A549 (cell line): ENCODE measurements around the gene SYNE2. TPM values are rescaled to one million over a fixed set of nuclear protein-coding genes. Genes with fewer than 3 reads are reported as not detected.
A peak's percentile ranks its signal among the peaks of the same experiment; 100 is the strongest.

Experiments
- ATAC-seq, 2 experiments: fragments of 200-7000 bp in 1 of 2; fragments of >200 bp in 1 of 2; cut with Nextera tagmentation in 1 of 2; cut with Tn5 transposase in 1 of 2; 3 replicates each; pipeline versions ENCODE4 v1.8.0 to v1.9.1; 2018 to 2020; ENCODE audit warnings: mild to moderate bottlenecking in 1 of 2, moderate library complexity in 1 of 2
- CTCF ChIA-PET: fragments of 300-600 bp; sonication (Branson Sonifier 250); formaldehyde crosslinking; extraction: SDS; loops from one replicate; lab custom pipeline; 2021; ENCODE audit warnings: antibody characterized with exemption, inconsistent platforms; lab: Yijun Ruan, JAX
- POLR2A ChIA-PET: fragments of 350-600 bp; formaldehyde crosslinking; extraction: SDS; loops from one replicate; lab custom pipeline; 2021; ENCODE audit warnings: antibody characterized with exemption, inconsistent platforms; lab: Yijun Ruan, JAX
- DNase-seq, 2 experiments: peaks; one replicate each; pipeline versions ENCODE4 v3.0.0 to v3.0.0-alpha.2; 2011 to 2016; ENCODE audit warnings: low read depth in 1 of 2, low spot score in 1 of 2
- FAIRE-seq: peaks from 2 replicates; lab custom pipeline; 2011; peaks lifted over from hg19 to GRCh38; lab: Jason Lieb, UNC
- H3K27ac ChIP-seq, 2 experiments: fragments of >200 bp; sonication (Bioruptor Twin); formaldehyde crosslinking; 3 replicates each; pipeline ENCODE4 v1.5.1; 2016 to 2017
- H3K4me1 ChIP-seq: fragments of >200 bp; sonication (Bioruptor Twin); formaldehyde crosslinking; 3 replicates; pipeline ENCODE4 v1.6.1; 2016
- H3K4me2 ChIP-seq: fragments of >200 bp; sonication (Bioruptor Twin); formaldehyde crosslinking; 3 replicates; pipeline ENCODE4 v1.6.1; 2016
- H3K4me3 ChIP-seq: fragments of >200 bp; sonication (Bioruptor Twin); formaldehyde crosslinking; 3 replicates; pipeline ENCODE4 v1.5.1; 2016
- H3K9me3 ChIP-seq: fragments of >200 bp; sonication (Bioruptor Twin); formaldehyde crosslinking; 3 replicates; pipeline ENCODE4 v1.6.1; 2016
- BCL3 ChIP-seq: fragments of >200 bp; sonication (Bioruptor Twin); formaldehyde crosslinking; IDR thresholded peaks from 3 replicates; pipeline ENCODE4 v1.6.1; 2016
- CBX8 ChIP-seq: fragments of 200-600 bp; sonication (generic); IDR thresholded peaks from 2 replicates; pipeline ENCODE4 v1.6.1; 2016
- CEBPB ChIP-seq, 2 experiments: fragments of >200 bp in 1 of 2; sonication (Bioruptor Twin) in 1 of 2; formaldehyde crosslinking in 1 of 2; IDR thresholded peaks; 2 replicates each; pipeline ENCODE4 v1.6.1; 2012 to 2016
- CHD4 ChIP-seq: fragments of 200-600 bp; sonication (generic); IDR thresholded peaks from 2 replicates; pipeline ENCODE4 v1.6.1; 2016; ENCODE audit warnings: antibody characterized with exemption, mild to moderate bottlenecking, borderline replicate concordance
- CTCF ChIP-seq: fragments of >200 bp; sonication (Bioruptor Twin); formaldehyde crosslinking; IDR thresholded peaks from 3 replicates; pipeline ENCODE4 v1.5.1; 2016
- EHF ChIP-seq: fragments of 250-450 bp; sonication (Bioruptor Pico); IDR thresholded peaks from 2 replicates; pipeline ENCODE4 v1.5.0; 2020; ENCODE audit warnings: mild to moderate bottlenecking
- EP300 ChIP-seq, 2 experiments: fragments of >200 bp; sonication (Bioruptor Twin); formaldehyde crosslinking; IDR thresholded peaks; 2 replicates in 1 of 2; 3 replicates in 1 of 2; pipeline ENCODE4 v1.6.1; 2016 to 2017
- FOSB ChIP-seq: fragments of 250-450 bp; sonication (Bioruptor Pico); IDR thresholded peaks from 2 replicates; pipeline ENCODE4 v1.5.0; 2020; ENCODE audit warnings: mild to moderate bottlenecking, moderate library complexity
- FOXS1 ChIP-seq: fragments of 250-450 bp; sonication (Bioruptor Pico); IDR thresholded peaks from 2 replicates; pipeline ENCODE4 v1.5.0; 2020; ENCODE audit warnings: mild to moderate bottlenecking, moderate library complexity
- HDAC2 ChIP-seq: fragments of 200-600 bp; sonication (generic); IDR thresholded peaks from 2 replicates; pipeline ENCODE4 v1.6.1; 2016
- HOXB13 ChIP-seq: fragments of 250-450 bp; sonication (Bioruptor Pico); IDR thresholded peaks from 2 replicates; pipeline ENCODE4 v1.5.0; 2020; ENCODE audit warnings: low read depth, mild to moderate bottlenecking, moderate library complexity
- HOXB5 ChIP-seq: fragments of 250-450 bp; sonication (Bioruptor Pico); IDR thresholded peaks from 2 replicates; pipeline ENCODE4 v1.5.0; 2020; ENCODE audit warnings: mild to moderate bottlenecking, moderate library complexity
- JUN ChIP-seq, 2 experiments: fragments of >200 bp; sonication (Bioruptor Twin); formaldehyde crosslinking; IDR thresholded peaks; 2 replicates in 1 of 2; 3 replicates in 1 of 2; pipeline ENCODE4 v1.6.1; 2016 to 2017
- JUNB ChIP-seq: fragments of >200 bp; sonication (Bioruptor Twin); formaldehyde crosslinking; IDR thresholded peaks from 2 replicates; pipeline ENCODE4 v1.6.1; 2016
- MAFK ChIP-seq: fragments of 450-650 bp; IDR thresholded peaks from 2 replicates; pipeline ENCODE4 v1.6.1; 2014; ENCODE audit not compliant: partially characterized antibody
- NR3C1 ChIP-seq: fragments of >200 bp; sonication (Bioruptor Twin); formaldehyde crosslinking; IDR thresholded peaks from 3 replicates; pipeline ENCODE4 v1.6.1; 2017
- RARB ChIP-seq: fragments of 250-450 bp; sonication (Bioruptor Pico); IDR thresholded peaks from 2 replicates; pipeline ENCODE4 v1.8.0; 2021; ENCODE audit warnings: mild to moderate bottlenecking, moderate library complexity
- RCOR1 ChIP-seq: fragments of 150-350 bp; IDR thresholded peaks from 2 replicates; pipeline ENCODE4 v1.6.1; 2014; ENCODE audit warnings: antibody characterized with exemption, low read length, low read depth
- RFX5 ChIP-seq: fragments of 450-650 bp; IDR thresholded peaks from 2 replicates; pipeline ENCODE4 v1.7.1; 2014; ENCODE audit warnings: antibody characterized with exemption, mild to moderate bottlenecking, moderate library complexity
- SREBF2 ChIP-seq: fragments of 450-650 bp; IDR thresholded peaks from 2 replicates; pipeline ENCODE4 v1.6.1; 2014; ENCODE audit warnings: mild to moderate bottlenecking, moderate library complexity
- ZFP36 ChIP-seq: fragments of 450-650 bp; IDR thresholded peaks from 2 replicates; pipeline ENCODE4 v1.6.1; 2014; ENCODE audit warnings: borderline replicate concordance; ENCODE audit not compliant: partially characterized antibody
- ZNF302 ChIP-seq: fragments of 250-450 bp; sonication (Bioruptor Pico); IDR thresholded peaks from 2 replicates; pipeline ENCODE4 v1.9.0; 2021; ENCODE audit warnings: inconsistent platforms, mild to moderate bottlenecking, moderate library complexity
- WGBS: methylation state at CpG from one replicate; pipeline ENCODE4 v1.1.6; 2017; ENCODE audit errors: missing lambda C conversion rate; 5-methylcytosine and 5-hydroxymethylcytosine counted together
- polyA plus RNA-seq, 4 experiments: library from polyadenylated mRNA; depleted of rRNA in 3 of 4; stranded (reverse); fragments of >200 nt; fragmentation: RNase III in 1 of 4; extraction: RNeasy Plus Mini Kit Qiagen cat#74134 plus additional on column Dnase treatment in 1 of 4; gene quantifications; 2 replicates in 3 of 4; 3 replicates in 1 of 4; pipeline ENCODE4 v1.2.3, GENCODE V29; 2011 to 2017
- TF ChIP-seq, protein P1 (sequence below): fragments of >200 bp; sonication (Bioruptor Twin); formaldehyde crosslinking; IDR thresholded peaks from 2 replicates; pipeline ENCODE4 v1.6.1; 2016
- TF ChIP-seq, protein P2 (sequence below): IDR thresholded peaks from 2 replicates; pipeline ENCODE4 v1.6.1; 2012

SYNE2 gene
- polyA plus RNA-seq, 2 of the 4 experiments (the other 2 are of a cell fraction), result 3.4 to 11.3 TPM

DNA sequence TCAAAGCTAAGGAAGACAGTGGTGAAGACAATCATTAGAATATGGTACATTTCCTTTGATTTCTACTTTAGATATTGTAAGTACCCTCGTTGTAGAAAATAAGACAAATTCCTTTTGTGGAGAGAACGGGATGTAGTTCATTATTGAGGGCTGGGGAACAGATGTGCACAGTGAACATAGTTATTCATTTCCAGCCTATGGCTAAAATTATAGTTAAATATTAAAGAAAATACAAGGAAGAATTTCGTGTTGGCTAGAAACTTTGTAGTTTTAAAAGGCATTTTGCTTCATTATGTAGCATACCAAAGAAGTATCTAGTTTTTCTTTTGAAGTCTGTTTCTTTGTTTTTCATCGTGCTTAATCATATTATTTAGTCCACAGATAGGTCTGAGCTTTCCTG lies 239.5 kb downstream of the SYNE2 start:
- ATAC-seq (no peak), DNase-seq (no peak), FAIRE-seq (no peak)
- Histone ChIP-seq H3K4me2 (0 out of 3 replicates have a peak overlapping the region, but pooled peaks have one; percentile 22), H3K4me1 (peaks cover 6% of the 10 kb centered on the region; the same call in 1 of the 3 replicates), H3K9me3 (no peaks in the 10 kb centered on the region), H3K4me3 (no peak overlapping the region), H3K27ac (no peak overlapping the region)
- TF ChIP-seq RARB (CRISPR knock-in tag) (no peak), MAFK (no peak), CTCF (no peak), JUNB (no peak), FOSB (CRISPR knock-in tag) (no peak), FOXS1 (CRISPR knock-in tag) (no peak), HDAC2 (no peak), HOXB5 (CRISPR knock-in tag) (no peak), JUN (IDR thresholded peaks at IDR 0.05) (no peak)
- CTCF ChIA-PET, result no interaction called here
- POLR2A ChIA-PET, result no interaction called here
- WGBS, result 35% methylated on average over 4 of the region's 4 CpGs

GRCh38 chr14:64092940-64093339 lies 240.1 kb downstream of the SYNE2 start:
- no peak for DNase-seq
- no peak overlapping the region for H3K27ac ChIP-seq
- H3K4me3 ChIP-seq, result no peak overlapping the region
- H3K4me1 ChIP-seq, result peaks cover 6% of the 10 kb centered on the region; the same call in 1 of the 3 replicates
- 89% methylated on average over 5 of the region's 5 CpGs for WGBS
- ChIA-PET CTCF (interaction anchor here (1.0 kb wide), 1 partner anchor 242 kb away, joined by 4 read pairs; no protein-coding TSS in a partner anchor), POLR2A (no interaction called here)
- no peak overlapping the region for H3K4me2 ChIP-seq
- no peaks in the 10 kb centered on the region for H3K9me3 ChIP-seq
- ATAC-seq, result no peak
- TF ChIP-seq CBX8, result no peak
- TF ChIP-seq NR3C1, result no peak
- no peak for TF ChIP-seq EHF (CRISPR knock-in tag)
- no peak for TF ChIP-seq CEBPB (IDR thresholded peaks at IDR 0.05)
- no peak for TF ChIP-seq CHD4
- TF ChIP-seq EP300 (IDR thresholded peaks at IDR 0.05), result no peak
- no peak for TF ChIP-seq ZNF302
- TF ChIP-seq HOXB13 (CRISPR knock-in tag), result no peak
- TF ChIP-seq SREBF2, result no peak
- no peak for TF ChIP-seq RCOR1
- no peak for TF ChIP-seq RFX5
- TF ChIP-seq, protein P1, sequence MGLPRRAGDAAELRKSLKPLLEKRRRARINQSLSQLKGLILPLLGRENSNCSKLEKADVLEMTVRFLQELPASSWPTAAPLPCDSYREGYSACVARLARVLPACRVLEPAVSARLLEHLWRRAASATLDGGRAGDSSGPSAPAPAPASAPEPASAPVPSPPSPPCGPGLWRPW, result no peak
- no peak for TF ChIP-seq ZFP36
- TF ChIP-seq BCL3, result no peak
- TF ChIP-seq, protein P2, sequence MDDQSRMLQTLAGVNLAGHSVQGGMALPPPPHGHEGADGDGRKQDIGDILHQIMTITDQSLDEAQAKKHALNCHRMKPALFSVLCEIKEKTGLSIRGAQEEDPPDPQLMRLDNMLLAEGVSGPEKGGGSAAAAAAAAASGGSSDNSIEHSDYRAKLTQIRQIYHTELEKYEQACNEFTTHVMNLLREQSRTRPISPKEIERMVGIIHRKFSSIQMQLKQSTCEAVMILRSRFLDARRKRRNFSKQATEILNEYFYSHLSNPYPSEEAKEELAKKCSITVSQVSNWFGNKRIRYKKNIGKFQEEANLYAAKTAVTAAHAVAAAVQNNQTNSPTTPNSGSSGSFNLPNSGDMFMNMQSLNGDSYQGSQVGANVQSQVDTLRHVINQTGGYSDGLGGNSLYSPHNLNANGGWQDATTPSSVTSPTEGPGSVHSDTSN, result no peak
- no peak for FAIRE-seq
